ENCODE results near the gene PSMD2.
"Not testable (repeated sequence)": the region's sequence is repeated elsewhere in the genome, so short reads cannot be mapped to it uniquely, and the experiment has no call there.

PSMD2 gene

GRCh38 chr3:184317201-184317600 lies 18.2 kb downstream of the PSMD2 start:
- no peak for DNase-seq

DNA sequence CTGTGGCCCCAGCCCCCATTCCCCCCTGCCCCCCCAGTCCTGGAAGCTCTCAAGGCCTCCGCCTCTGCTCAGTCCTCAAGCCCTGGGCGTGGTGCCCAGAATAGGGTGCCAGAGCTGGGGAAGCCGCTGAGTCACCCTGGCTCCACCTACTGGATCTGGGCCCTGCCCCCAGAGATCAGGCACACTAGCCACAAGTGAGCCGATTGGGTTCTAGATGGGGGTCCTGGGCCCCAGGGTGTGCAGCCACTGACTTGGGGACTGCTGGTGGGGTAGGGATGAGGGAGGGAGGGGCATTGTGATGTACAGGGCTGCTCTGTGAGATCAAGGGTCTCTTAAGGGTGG lies 21.0 kb downstream of the PSMD2 start:
- DNase-seq, result peak; percentile 87

GRCh38 chr3:184321666-184322065 lies 22.6 kb downstream of the PSMD2 start:
- DNase-seq, result no peak

GRCh38 chr3:184322731-184323487 lies 23.9 kb downstream of the PSMD2 start:
- peak; percentile 75 for DNase-seq

DNA sequence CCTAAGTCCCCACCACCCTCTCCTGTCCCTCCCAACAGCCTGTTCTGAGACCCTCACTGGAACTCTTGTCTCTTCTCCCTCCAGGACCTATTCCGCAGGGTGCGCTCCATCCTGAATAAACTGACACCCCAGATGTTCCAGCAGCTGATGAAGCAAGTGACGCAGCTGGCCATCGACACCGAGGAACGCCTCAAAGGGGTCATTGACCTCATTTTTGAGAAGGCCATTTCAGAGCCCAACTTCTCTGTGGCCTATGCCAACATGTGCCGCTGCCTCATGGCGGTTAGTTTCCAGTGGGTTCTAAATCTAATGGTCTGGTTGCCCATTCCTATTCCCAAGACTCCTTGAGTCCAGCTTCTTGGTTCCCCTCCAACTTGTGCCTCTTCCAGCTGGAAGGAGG lies 24.7 kb downstream of the PSMD2 start:
- DNase-seq, result no peak

DNA sequence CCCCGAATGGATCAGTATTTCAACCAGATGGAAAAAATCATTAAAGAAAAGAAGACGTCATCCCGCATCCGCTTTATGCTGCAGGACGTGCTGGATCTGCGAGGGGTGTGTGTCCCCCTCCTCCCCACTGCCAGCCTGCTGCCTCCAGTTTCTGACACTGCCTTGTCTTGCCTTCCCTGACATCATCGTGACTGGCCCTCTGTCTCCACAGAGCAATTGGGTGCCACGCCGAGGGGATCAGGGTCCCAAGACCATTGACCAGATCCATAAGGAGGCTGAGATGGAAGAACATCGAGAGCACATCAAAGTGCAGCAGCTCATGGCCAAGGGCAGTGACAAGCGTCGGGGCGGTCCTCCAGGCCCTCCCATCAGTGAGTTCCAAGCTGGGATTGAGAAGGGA lies 26.2 kb downstream of the PSMD2 start:
- DNase-seq, result no peak

GRCh38 chr3:184325715-184326369 lies 26.8 kb downstream of the PSMD2 start:
- no peak for DNase-seq

DNA sequence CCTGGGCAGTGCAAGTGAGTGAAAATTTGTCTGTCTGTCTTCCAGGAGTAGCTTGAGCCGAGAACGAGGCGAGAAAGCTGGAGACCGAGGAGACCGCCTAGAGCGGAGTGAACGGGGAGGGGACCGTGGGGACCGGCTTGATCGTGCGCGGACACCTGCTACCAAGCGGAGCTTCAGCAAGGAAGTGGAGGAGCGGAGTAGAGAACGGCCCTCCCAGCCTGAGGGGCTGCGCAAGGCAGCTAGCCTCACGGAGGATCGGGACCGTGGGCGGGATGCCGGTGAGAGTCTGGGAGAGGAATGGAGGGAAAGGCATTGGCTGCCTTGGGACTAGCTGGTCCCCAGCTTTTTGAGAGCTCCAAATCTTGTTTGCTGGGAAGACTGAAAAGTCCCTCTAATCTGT lies 28.1 kb downstream of the PSMD2 start:
- no peak for DNase-seq

GRCh38 chr3:184328516-184328915 lies 29.5 kb downstream of the PSMD2 start:
- no peak for DNase-seq

DNA sequence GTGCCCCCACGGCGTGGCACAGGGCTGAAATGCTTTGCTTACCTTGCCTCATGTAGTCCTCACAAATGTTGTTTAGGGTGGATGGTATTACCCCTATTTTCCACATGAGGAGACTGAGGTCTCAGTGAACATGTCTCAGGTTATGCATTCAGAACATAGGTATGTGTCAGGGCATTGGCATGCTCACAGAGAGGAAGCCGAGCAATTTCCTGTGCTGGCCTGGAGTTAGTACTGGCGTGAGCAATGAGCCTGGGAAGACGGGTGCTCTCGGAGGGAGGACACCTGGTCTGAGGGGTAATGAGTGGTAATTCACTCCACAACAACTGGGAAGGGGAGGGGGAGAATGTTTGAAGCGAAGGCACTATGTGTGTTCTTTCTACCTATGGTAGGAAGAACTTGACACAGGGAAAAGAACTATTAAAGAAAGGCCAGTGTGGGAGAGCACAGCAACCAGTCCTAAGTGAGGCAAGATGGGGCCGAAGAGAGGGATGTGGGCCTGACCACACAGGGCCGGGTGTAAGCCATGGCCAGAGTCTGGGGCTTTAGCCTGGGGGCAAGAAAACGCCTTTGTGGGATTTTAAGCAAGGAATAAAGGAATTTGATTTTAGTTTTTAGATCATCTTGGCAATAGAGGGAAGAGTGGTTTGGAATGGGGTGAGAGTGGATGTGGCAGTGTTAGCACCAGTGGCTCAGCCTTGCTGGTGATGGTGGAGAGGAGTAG lies 33.5 kb downstream of the PSMD2 start:
- DNase-seq, result no peak

- DNase-seq, result no peak
These were observed 34.1 kb downstream of the PSMD2 start for GRCh38 chr3:184333190-184333589.

GRCh38 chr3:184333700-184334099 lies 34.7 kb downstream of the PSMD2 start:
- no peak for DNase-seq

GRCh38 chr3:184334470-184335158 lies 35.6 kb downstream of the PSMD2 start:
- peak; percentile 39 for DNase-seq

- no peak for DNase-seq
These were observed 36.2 kb downstream of the PSMD2 start for GRCh38 chr3:184335291-184335660.

DNA sequence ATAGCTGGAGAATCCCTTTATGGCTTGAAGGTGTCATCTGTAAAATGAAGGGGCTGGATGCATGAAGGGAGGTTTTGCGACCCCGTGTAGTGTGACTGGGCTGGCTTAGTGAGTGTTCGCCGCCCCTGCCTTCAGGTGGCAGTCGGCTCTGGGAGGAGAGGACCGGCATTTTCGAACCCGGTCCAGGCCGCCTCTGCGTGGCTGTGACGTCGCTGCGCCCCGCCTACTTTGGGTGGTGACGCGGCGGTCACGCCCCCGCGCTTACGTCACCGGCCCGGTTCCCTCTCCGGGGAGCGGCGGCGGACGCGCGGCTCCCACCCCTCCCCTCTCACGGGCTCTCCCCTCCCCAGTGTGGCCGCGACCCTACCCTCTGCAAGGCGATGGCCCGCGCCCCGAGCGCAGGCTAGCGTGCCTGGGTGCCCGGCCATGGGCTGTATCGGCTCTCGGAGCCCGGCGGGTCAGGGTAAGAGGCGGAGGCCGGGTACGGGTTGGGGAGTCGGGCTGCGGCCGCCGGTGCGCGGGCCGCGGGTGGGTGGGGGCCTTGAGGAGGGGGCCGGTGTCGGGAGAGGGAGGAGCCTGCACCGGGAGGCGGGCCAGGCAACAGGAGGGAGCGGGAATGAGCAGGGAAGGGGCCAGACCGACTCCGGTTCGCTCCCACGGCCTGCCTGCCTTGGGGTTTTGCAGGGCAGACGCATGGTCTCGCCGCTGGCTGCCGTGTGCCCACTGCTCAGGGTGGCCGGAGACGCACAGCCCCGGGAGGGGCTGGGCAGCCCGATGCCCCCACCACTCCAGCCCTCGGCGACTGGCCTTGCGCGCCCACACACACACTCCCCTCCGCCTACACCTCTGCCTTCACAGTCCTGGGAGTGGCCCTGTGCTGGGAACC lies 36.9 kb downstream of the PSMD2 start:
- peak; percentile 87 for DNase-seq

- DNase-seq, result peak; percentile 52
These were observed 37.7 kb downstream of the PSMD2 start for GRCh38 chr3:184336547-184337398.

DNA sequence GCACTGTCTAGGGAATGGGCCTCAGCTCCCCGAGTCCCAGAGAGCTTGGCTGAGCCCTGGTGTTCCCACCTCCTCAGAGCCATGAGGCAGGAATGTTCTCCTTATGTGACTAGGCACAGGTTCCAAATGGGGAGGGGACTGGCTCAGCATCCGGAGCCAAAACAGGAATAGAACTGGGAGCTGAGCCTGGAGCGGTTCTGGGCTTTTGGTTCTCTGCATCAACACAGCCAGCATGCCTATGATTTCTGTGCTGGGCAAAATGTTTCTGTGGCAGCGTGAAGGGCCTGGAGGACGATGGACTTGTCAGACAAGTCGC lies 38.3 kb downstream of the PSMD2 start, which contains the start of gene FAM131A:
Gene FAM131A, plus strand, starts transcription at position 202 of the 316 bp plus-strand sequence. Its CDS starts 31 bp downstream, at position 233.
- DNase-seq, result no peak

- no peak for DNase-seq
These were observed 38.9 kb downstream of the PSMD2 start for GRCh38 chr3:184337981-184338380.

GRCh38 chr3:184338511-184338945 lies 39.5 kb downstream of the PSMD2 start:
- no peak for DNase-seq

- no peak for DNase-seq
These were observed 40.0 kb downstream of the PSMD2 start for GRCh38 chr3:184339001-184339400.

GRCh38 chr3:184339451-184340135 lies 40.6 kb downstream of the PSMD2 start:
- not testable (repeated sequence) for DNase-seq

Measured in suppressor macrophage treated with lipopolysaccharide for 4 hours (primary cell).